NCI-H2196 (cell line): ENCODE measurements around the gene ZNF518B.

Source experiments
- DNase-seq: peaks from one replicate; lab custom pipeline; 2025; ENCODE audit not compliant: unreplicated experiment; lab: John Stamatoyannopoulos, UW

Gene ZNF518B

GRCh38 chr4:10457255-10457801, at the start of gene ZNF518B:
Gene ZNF518B, minus strand, starts transcription at chr4:10457426. Its CDS starts 11,098 bp downstream, at chr4:10446328.
- DNase-seq: peak; percentile 60

GRCh38 chr4:10506077-10506476, 48.9 kb upstream of the ZNF518B start:
- DNase-seq: no peak

GRCh38 chr4:10504570-10505179, 47.4 kb upstream of the ZNF518B start:
- no peak for DNase-seq

GRCh38 chr4:10502717-10503116, 45.5 kb upstream of the ZNF518B start:
- no peak for DNase-seq

- DNase-seq: no peak
These were observed 43.5 kb upstream of the ZNF518B start for GRCh38 chr4:10500776-10501175.

GRCh38 chr4:10496200-10496599, 39.0 kb upstream of the ZNF518B start:
- DNase-seq: no peak

GRCh38 chr4:10495651-10496050, 38.4 kb upstream of the ZNF518B start:
- DNase-seq: no peak

- no peak for DNase-seq
These were observed 35.2 kb upstream of the ZNF518B start for GRCh38 chr4:10492464-10492863.

GRCh38 chr4:10491401-10491800, 34.2 kb upstream of the ZNF518B start:
- DNase-seq: no peak

- no peak for DNase-seq
These were observed 33.8 kb upstream of the ZNF518B start for GRCh38 chr4:10490996-10491395.

GRCh38 chr4:10482913-10483312, 25.7 kb upstream of the ZNF518B start:
- no peak for DNase-seq

GRCh38 chr4:10480616-10481015, 23.4 kb upstream of the ZNF518B start:
- DNase-seq: no peak

- no peak for DNase-seq
These were observed 21.4 kb upstream of the ZNF518B start for GRCh38 chr4:10478621-10479020.

- DNase-seq: no peak
These were observed 13.3 kb upstream of the ZNF518B start for GRCh38 chr4:10470505-10470904.

- no peak for DNase-seq
These were observed 8.9 kb upstream of the ZNF518B start for GRCh38 chr4:10466161-10466560.

GRCh38 chr4:10462876-10463275, 5.7 kb upstream of the ZNF518B start:
- no peak for DNase-seq

GRCh38 chr4:10461850-10462400, 4.7 kb upstream of the ZNF518B start:
- DNase-seq: no peak

- no peak for DNase-seq
These were observed 4.0 kb upstream of the ZNF518B start for GRCh38 chr4:10461091-10461849.

- DNase-seq: no peak
These were observed 3.3 kb upstream of the ZNF518B start for GRCh38 chr4:10460313-10461047.

- no peak for DNase-seq
These were observed 2.1 kb upstream of the ZNF518B start for GRCh38 chr4:10459305-10459704.

GRCh38 chr4:10458177-10458576, 951 bp upstream of the ZNF518B start:
- DNase-seq: no peak
